ENCODE results near the gene CEP112.

GRCh38 chr17:65694601-65695000, 497.3 kb downstream of the CEP112 start:
- TF ChIP-seq CTCF (IDR thresholded peaks at IDR 0.05): no peak
- no peak for TF ChIP-seq POLR2A (IDR thresholded peaks at IDR 0.05)
